Upper lobe of left lung (tissue), 6 donors: Measurements from ENCODE around the gene GLIS1. TPM values are rescaled to one million over a fixed set of nuclear protein-coding genes. Genes with fewer than 3 reads are reported as not detected.

Experiments
- ATAC-seq, 2 donors: fragments of 200-7000 bp; cut with Tn5 transposase; one replicate each; pipeline ENCODE4 v1.9.1; 2022; ENCODE audit warnings: mild to moderate bottlenecking in 2 of 2, moderate library complexity in 2 of 2; ENCODE audit not compliant: low FRiP score in 2 of 2
- DNase-seq, 2 donors: peaks; one replicate each; pipeline ENCODE4 v3.0.0-alpha.2; 2019 to 2020
- H3K27ac ChIP-seq, 4 donors: fragments of 200-600 bp; sonication (generic); one replicate each; pipeline ENCODE4 v1.5.1; 2016 to 2019
- H3K27me3 ChIP-seq, 4 donors: fragments of 200-600 bp; sonication (generic); one replicate each; pipeline ENCODE4 v1.5.1; 2017 to 2019
- H3K36me3 ChIP-seq, 4 donors: fragments of 200-600 bp; sonication (generic); one replicate each; pipeline ENCODE4 v1.5.1; 2016 to 2019
- H3K4me1 ChIP-seq, 4 donors: fragments of 200-600 bp; sonication (generic); one replicate each; pipeline ENCODE4 v1.5.1; 2018 to 2019
- H3K4me3 ChIP-seq, 4 donors: fragments of 200-600 bp; sonication (generic); one replicate each; pipeline ENCODE4 v1.5.1; 2017 to 2019; ENCODE audit warnings: mild to moderate bottlenecking in 2 of 4, moderate library complexity in 1 of 4
- H3K9me3 ChIP-seq, 4 donors: fragments of 200-600 bp; sonication (generic); one replicate each; pipeline ENCODE4 v1.5.1; 2018 to 2019
- EP300 ChIP-seq, 4 donors: sonication (generic); formaldehyde crosslinking; IDR thresholded peaks; one replicate each; pipeline ENCODE4 v1.5.1; 2017; ENCODE audit warnings: antibody characterized with exemption in 4 of 4, control low read depth in 2 of 4
- POLR2A ChIP-seq, 4 donors: fragments of 450-650 bp; IDR thresholded peaks; one replicate each; pipeline ENCODE4 v1.5.1; 2016 to 2017; ENCODE audit warnings: antibody characterized with exemption in 4 of 4, mild to moderate bottlenecking in 2 of 4
- POLR2AphosphoS5 ChIP-seq, 2 donors: sonication (generic); formaldehyde crosslinking; IDR thresholded peaks; one replicate each; pipeline ENCODE4 v1.5.1; 2017; ENCODE audit warnings: antibody characterized with exemption in 2 of 2
- WGBS, 2 donors: methylation state at CpG; one replicate each; pipeline ENCODE4 v1.1.5; 2017 to 2018; 5-methylcytosine and 5-hydroxymethylcytosine counted together
- total RNA-seq, 6 donors: library from RNA; depleted of rRNA in 4 of 6; stranded (reverse); fragments of >200 nt in 4 of 6; gene quantifications; one replicate each; pipeline versions ENCODE4 v1.1.0 to v1.2.1, GENCODE V29; 2016 to 2021
- TF ChIP-seq, protein P1 (sequence below), 6 experiments: fragments of 450-650 bp in 4 of 6; fragments of 200-600 bp in 2 of 6; sonication (generic) in 2 of 6; IDR thresholded peaks; one replicate each; pipeline ENCODE4 v1.5.1; 2016 to 2019; ENCODE audit warnings: antibody characterized with exemption in 6 of 6
- donor health status: DM: no; HTN: no; CAD: no; lungs with moderate emphysema.
- donor health status: DM: no; HTN: yes; CAD: no; lungs with severe emphysema.

GLIS1 gene
- total RNA-seq, 6 donors from 2014 or later = 0.26 to 1.0 TPM; not detected in 4

- no peaks in the 10 kb centered on the region for H3K36me3 ChIP-seq
- no peak overlapping the region for H3K4me3 ChIP-seq
- no peak overlapping the region for H3K27ac ChIP-seq
- H3K9me3 ChIP-seq = no peaks in the 10 kb centered on the region
- H3K4me1 ChIP-seq = no peaks in the 10 kb centered on the region
- DNase-seq = no peak
- no peak for TF ChIP-seq POLR2A (IDR thresholded peaks at IDR 0.05)
- TF ChIP-seq POLR2AphosphoS5 (IDR thresholded peaks at IDR 0.05) = no peak
- TF ChIP-seq, protein P1, sequence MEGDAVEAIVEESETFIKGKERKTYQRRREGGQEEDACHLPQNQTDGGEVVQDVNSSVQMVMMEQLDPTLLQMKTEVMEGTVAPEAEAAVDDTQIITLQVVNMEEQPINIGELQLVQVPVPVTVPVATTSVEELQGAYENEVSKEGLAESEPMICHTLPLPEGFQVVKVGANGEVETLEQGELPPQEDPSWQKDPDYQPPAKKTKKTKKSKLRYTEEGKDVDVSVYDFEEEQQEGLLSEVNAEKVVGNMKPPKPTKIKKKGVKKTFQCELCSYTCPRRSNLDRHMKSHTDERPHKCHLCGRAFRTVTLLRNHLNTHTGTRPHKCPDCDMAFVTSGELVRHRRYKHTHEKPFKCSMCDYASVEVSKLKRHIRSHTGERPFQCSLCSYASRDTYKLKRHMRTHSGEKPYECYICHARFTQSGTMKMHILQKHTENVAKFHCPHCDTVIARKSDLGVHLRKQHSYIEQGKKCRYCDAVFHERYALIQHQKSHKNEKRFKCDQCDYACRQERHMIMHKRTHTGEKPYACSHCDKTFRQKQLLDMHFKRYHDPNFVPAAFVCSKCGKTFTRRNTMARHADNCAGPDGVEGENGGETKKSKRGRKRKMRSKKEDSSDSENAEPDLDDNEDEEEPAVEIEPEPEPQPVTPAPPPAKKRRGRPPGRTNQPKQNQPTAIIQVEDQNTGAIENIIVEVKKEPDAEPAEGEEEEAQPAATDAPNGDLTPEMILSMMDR (IDR thresholded peaks at IDR 0.05) = no peak
- WGBS, 2 donors = 75 to 80% methylated on average over 11 to 22 of the region's 22 CpGs
- no peak for ATAC-seq
- no peaks in the 10 kb centered on the region for H3K27me3 ChIP-seq
Measured at GRCh38 chr1:53693773-53694717, 44.9 kb downstream of the GLIS1 start.

GRCh38 chr1:53693339-53693738 lies 45.6 kb downstream of the GLIS1 start:
- DNase-seq (no peak), ATAC-seq (no peak)
- TF ChIP-seq POLR2A (IDR thresholded peaks at IDR 0.05) (no peak), EP300 (IDR thresholded peaks at IDR 0.05) (no peak), POLR2AphosphoS5 (IDR thresholded peaks at IDR 0.05) (no peak)
- TF ChIP-seq, protein P1 (IDR thresholded peaks at IDR 0.05) = no peak
- no peaks in the 10 kb centered on the region for H3K27me3 ChIP-seq
- H3K36me3 ChIP-seq = no peaks in the 10 kb centered on the region
- H3K9me3 ChIP-seq = no peaks in the 10 kb centered on the region
- H3K4me3 ChIP-seq = no peak overlapping the region
- no peaks in the 10 kb centered on the region for H3K4me1 ChIP-seq
- 44 to 65% methylated on average over 7 to 8 of the region's 8 CpGs for WGBS, 2 donors
- H3K27ac ChIP-seq = no peak overlapping the region

- Histone ChIP-seq H3K4me1 (no peaks in the 10 kb centered on the region), H3K9me3 (no peaks in the 10 kb centered on the region), H3K27ac (no peak overlapping the region), H3K4me3 (no peak overlapping the region), H3K36me3 (no peaks in the 10 kb centered on the region), H3K27me3 (no peaks in the 10 kb centered on the region)
- DNase-seq (no peak), ATAC-seq (no peak)
- TF ChIP-seq EP300 (IDR thresholded peaks at IDR 0.05) (no peak), POLR2A (IDR thresholded peaks at IDR 0.05) (no peak), POLR2AphosphoS5 (IDR thresholded peaks at IDR 0.05) (no peak)
- TF ChIP-seq, protein P1 (IDR thresholded peaks at IDR 0.05) = no peak
- WGBS, 2 donors = 74 to 81% methylated on average over 7 of the region's 7 CpGs
Measured at GRCh38 chr1:53691326-53691725, 47.6 kb downstream of the GLIS1 start.

- H3K4me1 ChIP-seq = peaks cover 0 to 9% (median under 1%) of the 10 kb centered on the region in 4 donors
- TF ChIP-seq, protein P1 (IDR thresholded peaks at IDR 0.05) = no peak
- TF ChIP-seq EP300 (IDR thresholded peaks at IDR 0.05) (no peak), POLR2AphosphoS5 (IDR thresholded peaks at IDR 0.05) (no peak), POLR2A (IDR thresholded peaks at IDR 0.05) (no peak)
- WGBS, 2 donors = 77 to 80% methylated on average over 11 of the region's 11 CpGs
- DNase-seq = no peak
- H3K36me3 ChIP-seq = no peaks in the 10 kb centered on the region
- H3K27ac ChIP-seq = no peak overlapping the region
- no peaks in the 10 kb centered on the region for H3K27me3 ChIP-seq
- H3K4me3 ChIP-seq = no peak overlapping the region
- no peak for ATAC-seq
- H3K9me3 ChIP-seq = no peaks in the 10 kb centered on the region
Measured at GRCh38 chr1:53690411-53690810, 48.6 kb downstream of the GLIS1 start.
